ENCODE results near the gene METTL14.

DNA sequence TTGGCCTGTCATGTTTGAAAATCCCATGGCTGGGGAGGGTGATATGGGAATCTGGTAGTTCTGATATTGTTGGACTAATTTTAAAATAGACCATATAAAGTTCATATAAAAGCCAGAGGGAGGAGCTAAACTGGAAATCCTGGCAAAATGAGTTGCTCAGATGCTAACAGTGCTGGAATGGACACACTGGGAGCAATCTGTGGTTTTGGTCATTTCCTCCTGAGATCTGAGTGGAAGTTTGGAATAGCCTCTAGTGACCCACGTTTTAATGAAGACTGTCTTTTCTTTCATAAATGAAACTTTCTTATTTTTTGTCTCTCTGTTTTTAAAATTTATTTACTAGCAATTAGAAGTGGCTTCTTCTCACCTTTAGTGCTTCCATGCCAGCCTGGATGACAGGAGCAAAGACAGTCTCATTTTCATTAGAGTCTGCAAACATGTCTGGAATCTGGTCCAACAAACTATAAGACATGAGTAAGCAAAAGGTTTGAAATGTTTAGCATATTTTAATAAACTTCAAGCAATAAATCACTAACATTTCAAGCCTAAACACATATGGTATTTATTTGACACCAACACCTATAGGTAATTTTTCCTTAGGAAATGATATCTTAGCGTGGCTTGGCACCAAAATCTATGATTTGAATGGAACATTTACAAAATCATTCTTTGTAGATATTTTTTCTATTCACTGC lies 66.6 kb downstream of the METTL14 start:
- TF ChIP-seq, protein P1, sequence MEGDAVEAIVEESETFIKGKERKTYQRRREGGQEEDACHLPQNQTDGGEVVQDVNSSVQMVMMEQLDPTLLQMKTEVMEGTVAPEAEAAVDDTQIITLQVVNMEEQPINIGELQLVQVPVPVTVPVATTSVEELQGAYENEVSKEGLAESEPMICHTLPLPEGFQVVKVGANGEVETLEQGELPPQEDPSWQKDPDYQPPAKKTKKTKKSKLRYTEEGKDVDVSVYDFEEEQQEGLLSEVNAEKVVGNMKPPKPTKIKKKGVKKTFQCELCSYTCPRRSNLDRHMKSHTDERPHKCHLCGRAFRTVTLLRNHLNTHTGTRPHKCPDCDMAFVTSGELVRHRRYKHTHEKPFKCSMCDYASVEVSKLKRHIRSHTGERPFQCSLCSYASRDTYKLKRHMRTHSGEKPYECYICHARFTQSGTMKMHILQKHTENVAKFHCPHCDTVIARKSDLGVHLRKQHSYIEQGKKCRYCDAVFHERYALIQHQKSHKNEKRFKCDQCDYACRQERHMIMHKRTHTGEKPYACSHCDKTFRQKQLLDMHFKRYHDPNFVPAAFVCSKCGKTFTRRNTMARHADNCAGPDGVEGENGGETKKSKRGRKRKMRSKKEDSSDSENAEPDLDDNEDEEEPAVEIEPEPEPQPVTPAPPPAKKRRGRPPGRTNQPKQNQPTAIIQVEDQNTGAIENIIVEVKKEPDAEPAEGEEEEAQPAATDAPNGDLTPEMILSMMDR (conservative IDR thresholded peaks at IDR 0.05; ENCODE audit: low read length): no peak
- TF ChIP-seq EZH2phosphoT487 (IDR thresholded peaks at IDR 0.05; ENCODE audit: borderline replicate concordance): no peak
